ENCODE data around the gene TBL3. TPM values are rescaled to one million over a fixed set of nuclear protein-coding genes. Genes with fewer than 3 reads are reported as not detected.

Gene TBL3
- polyA plus RNA-seq, 1 donor = 32.9 TPM

DNA sequence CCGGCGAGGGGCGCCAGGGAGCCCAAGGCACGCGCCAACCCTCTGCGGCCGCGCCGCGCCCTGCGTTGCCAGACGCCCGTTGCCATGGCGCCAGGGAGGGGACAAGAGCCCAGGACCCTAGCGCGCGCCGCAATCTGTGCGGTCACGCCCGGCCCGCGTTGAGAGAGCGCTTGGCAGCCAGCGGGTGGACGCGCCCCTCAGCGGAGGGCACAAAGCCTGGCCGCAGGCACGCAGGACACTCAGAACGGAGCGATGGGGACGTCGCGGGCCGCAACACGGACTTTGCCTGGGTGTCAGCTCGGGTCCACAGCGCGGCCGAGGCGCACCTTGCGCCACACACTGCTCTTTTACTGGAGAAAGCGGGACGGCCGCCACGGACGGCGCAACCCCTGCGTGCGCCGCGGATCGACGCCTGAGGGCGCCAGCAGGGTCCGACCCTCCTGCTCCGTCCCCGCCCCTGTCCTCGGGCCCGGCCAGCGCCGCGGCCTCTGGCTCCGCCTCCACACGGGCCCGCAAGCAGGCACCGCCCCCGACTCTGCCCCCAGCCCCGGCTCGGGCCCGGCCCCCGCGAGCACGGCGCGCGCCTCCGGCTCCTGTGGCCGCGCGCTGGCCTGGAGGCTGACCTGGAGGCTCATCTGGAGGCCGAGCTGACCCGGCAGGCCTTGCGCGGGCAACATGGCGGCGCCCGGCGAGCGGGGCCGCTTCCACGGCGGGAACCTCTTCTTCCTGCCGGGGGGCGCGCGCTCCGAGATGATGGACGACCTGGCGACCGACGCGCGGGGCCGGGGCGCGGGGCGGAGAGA is 11.9 kb downstream of the TBL3 start, which contains the start of gene GFER:
TSS of gene GFER (plus strand) at position 650 of the 803 bp plus-strand sequence. CDS start at position 676, 26 bp downstream.
- Histone ChIP-seq H3K9me3 (ENCODE audit: control insufficient read depth, low read depth, low read length) (peaks cover 8% of the 10 kb centered on the region), H3K27me3 (ENCODE audit: control insufficient read depth, insufficient read depth, low read length) (peaks cover 48% of the 10 kb centered on the region), H3K4me3 (ENCODE audit: low read length) (peak within 1 kb of the TSS; percentile 60), H3K4me1 (ENCODE audit: control insufficient read depth, insufficient read depth, low read length) (peaks cover 59% of the 10 kb centered on the region), H3K27ac (ENCODE audit: low read length) (peak within 1 kb of the TSS; percentile 64), H3K36me3 (ENCODE audit: control insufficient read depth, insufficient read depth, low read length) (peaks cover 23% of the 10 kb centered on the region)
- WGBS (ENCODE audit: insufficient coverage, low lambda C conversion rate) = no CpG with 5 or more reads among the region's 109 CpGs
- DNase-seq = peak; percentile 89 to 94

DNA sequence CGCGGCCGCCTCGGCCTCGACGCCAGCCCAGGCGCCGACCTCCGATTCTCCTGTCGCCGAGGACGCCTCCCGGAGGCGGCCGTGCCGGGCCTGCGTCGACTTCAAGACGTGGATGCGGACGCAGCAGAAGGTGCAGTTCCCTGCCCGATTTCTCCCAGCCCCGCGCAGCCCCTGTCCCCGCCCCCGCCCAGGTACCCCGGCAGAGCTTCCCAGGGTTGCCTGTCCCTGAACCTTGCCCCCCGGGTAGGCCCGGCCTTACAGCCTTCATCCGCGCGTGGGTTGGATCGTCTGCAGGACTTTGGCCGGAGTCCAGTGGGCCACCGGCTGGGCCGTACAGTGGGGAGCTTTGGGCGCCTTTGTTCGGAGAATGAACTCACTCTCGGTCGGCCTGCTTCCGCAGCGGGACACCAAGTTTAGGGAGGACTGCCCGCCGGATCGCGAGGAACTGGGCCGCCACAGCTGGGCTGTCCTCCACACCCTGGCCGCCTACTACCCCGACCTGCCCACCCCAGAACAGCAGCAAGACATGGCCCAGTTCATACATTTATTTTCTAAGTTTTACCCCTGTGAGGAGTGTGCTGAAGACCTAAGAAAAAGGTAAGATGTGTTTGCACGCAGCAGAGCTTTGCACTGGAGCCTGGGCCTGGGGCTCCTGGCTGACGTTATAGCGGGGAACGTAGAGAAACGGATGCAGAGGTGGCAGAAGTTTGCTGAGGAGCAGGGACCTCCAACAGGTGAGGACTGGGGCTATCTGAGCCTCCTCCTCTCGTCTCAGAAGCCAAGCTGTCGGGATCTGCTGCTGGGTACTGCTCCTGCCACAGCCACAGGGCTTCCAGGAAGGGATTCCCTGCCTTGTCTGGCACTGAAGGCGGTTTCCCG is 12.7 kb downstream of the TBL3 start:
- DNase-seq = peak; percentile 55 to 74
- peaks cover 60% of the 10 kb centered on the region for H3K4me1 ChIP-seq (ENCODE audit: control insufficient read depth, insufficient read depth, low read length)
- peak overlapping the region; percentile 60 for H3K4me3 ChIP-seq (ENCODE audit: low read length)
- H3K9me3 ChIP-seq (ENCODE audit: control insufficient read depth, low read depth, low read length) = peaks cover 8% of the 10 kb centered on the region
- peak overlapping the region; percentile 58 for H3K27ac ChIP-seq (ENCODE audit: low read length)
- H3K27me3 ChIP-seq (ENCODE audit: control insufficient read depth, insufficient read depth, low read length) = peaks cover 51% of the 10 kb centered on the region
- no CpG with 5 or more reads among the region's 58 CpGs for WGBS (ENCODE audit: insufficient coverage, low lambda C conversion rate)
- peaks cover 23% of the 10 kb centered on the region for H3K36me3 ChIP-seq (ENCODE audit: control insufficient read depth, insufficient read depth, low read length)

DNA sequence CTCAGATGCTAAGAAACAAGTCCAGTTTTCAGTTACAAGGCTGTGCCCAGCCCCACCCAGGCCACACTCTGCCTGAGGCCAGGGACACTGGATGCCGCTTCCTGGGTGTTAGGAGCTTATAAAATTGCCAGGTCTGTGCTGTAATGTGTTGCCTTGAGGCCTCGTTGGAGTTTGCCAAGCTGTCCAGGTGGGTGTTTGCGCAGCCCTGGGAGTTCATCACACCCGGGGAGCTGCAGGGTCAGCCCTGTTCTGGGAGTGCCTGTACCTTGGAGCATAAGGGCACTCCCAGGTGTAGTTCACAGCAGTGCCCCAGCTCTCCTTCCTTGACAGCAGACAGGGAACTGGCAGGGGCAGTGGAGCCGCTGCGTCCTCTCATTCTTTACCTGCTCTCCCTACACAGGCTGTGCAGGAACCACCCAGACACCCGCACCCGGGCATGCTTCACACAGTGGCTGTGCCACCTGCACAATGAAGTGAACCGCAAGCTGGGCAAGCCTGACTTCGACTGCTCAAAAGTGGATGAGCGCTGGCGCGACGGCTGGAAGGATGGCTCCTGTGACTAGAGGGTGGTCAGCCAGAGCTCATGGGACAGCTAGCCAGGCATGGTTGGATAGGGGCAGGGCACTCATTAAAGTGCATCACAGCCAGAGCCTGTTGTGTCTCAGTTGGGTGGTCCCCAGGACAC is 13.8 kb downstream of the TBL3 start:
- peaks cover 55% of the 10 kb centered on the region for H3K4me1 ChIP-seq (ENCODE audit: control insufficient read depth, insufficient read depth, low read length)
- H3K9me3 ChIP-seq (ENCODE audit: control insufficient read depth, low read depth, low read length) = peaks cover 7% of the 10 kb centered on the region
- H3K4me3 ChIP-seq (ENCODE audit: low read length) = peak overlapping the region; percentile 60
- no CpG with 5 or more reads among the region's 14 CpGs for WGBS (ENCODE audit: insufficient coverage, low lambda C conversion rate)
- H3K27me3 ChIP-seq (ENCODE audit: control insufficient read depth, insufficient read depth, low read length) = peaks cover 46% of the 10 kb centered on the region
- peak overlapping the region; percentile 58 for H3K27ac ChIP-seq (ENCODE audit: low read length)
- peaks cover 23% of the 10 kb centered on the region for H3K36me3 ChIP-seq (ENCODE audit: control insufficient read depth, insufficient read depth, low read length)
- DNase-seq = peak in 1 of 2 donors; percentile 56

DNA sequence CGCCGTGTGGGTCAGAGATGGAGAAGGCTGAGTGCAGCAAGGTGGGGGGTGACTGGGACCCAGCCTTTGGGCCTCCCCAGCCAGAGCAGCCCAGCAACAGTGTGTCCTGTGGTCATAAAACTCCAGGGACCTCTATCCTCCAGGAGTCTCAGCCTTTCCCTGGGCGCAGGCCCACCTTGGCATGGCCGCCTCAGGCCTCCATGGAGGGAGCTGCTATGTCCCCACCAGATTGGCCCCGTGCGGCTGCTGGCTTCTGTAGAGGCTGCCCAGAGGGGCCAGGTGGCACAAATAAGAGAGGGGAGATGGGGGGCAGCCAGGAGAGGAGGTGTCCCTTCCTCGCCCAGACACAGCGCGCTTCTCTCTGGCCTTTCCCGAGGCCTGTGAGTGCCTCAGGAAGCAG is 15.3 kb downstream of the TBL3 start:
- Histone ChIP-seq H3K27ac (ENCODE audit: low read length) (no peak overlapping the region), H3K27me3 (ENCODE audit: control insufficient read depth, insufficient read depth, low read length) (peaks cover 41% of the 10 kb centered on the region), H3K9me3 (ENCODE audit: control insufficient read depth, low read depth, low read length) (peaks cover 13% of the 10 kb centered on the region), H3K36me3 (ENCODE audit: control insufficient read depth, insufficient read depth, low read length) (peaks cover 23% of the 10 kb centered on the region), H3K4me1 (ENCODE audit: control insufficient read depth, insufficient read depth, low read length) (peaks cover 52% of the 10 kb centered on the region), H3K4me3 (ENCODE audit: low read length) (no peak overlapping the region)
- DNase-seq = no peak
- no CpG with 5 or more reads among the region's 10 CpGs for WGBS (ENCODE audit: insufficient coverage, low lambda C conversion rate)

DNA sequence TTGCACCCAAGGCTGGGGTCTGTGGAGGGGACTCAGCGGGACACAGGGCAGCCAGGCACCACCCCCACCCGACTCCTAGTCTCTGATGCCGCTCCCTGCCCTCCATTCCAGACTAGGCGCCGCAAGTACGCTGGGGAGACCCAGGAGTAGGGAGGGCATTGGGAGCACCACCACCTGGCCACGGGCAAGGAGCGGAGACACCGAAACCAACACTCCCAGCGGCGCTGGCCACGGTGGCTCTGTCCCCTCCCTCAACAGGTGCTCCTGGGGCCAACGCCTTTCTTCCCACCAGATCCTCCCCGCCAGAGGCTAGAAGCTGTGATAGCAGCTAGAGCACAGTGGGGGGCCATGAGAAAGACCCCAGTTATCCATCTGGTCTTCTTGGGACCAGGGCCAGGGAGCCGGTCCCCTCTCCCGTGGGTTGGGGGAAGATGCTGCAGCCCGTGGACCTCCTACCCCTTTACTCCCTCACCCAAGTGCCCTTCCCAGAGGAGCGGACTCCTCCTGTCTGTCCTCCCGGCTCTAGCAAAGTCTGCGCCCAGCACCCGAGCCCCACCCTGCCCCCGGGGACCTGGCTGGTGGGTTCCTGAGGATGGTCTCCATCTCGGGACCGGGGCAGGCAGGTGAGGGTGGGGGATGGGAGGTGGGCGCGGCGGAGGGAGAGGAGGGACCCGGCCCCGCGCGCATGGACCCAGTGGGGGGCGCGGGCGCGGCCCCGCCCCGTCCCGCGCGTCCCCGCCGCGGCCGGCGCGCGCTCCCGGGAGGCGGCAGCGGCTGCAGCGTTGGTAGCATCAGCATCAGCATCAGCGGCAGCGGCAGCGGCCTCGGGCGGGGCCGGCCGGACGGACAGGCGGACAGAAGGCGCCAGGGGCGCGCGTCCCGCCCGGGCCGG is 17.6 kb downstream of the TBL3 start, which contains the start of gene SYNGR3:
TSS of gene SYNGR3 (plus strand) at position 762 of the 892 bp plus-strand sequence. CDS start 133 bp downstream, outside the sequence.
- no peak within 1 kb of the TSS for H3K27ac ChIP-seq (ENCODE audit: low read length)
- DNase-seq = no peak

DNA sequence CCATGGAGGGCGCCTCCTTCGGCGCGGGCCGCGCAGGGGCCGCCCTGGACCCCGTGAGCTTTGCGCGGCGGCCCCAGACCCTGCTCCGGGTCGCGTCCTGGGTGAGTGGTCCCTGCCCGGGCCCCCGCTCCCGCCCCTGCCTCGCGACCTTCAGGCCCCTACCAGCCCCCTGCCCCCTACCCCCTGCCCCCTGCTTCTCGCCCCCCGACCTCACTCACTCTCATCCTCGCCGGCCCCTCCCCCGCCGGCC is 18.2 kb downstream of the TBL3 start:
- WGBS (ENCODE audit: insufficient coverage, low lambda C conversion rate) = no CpG with 5 or more reads among the region's 25 CpGs
- DNase-seq = no peak
- Histone ChIP-seq H3K36me3 (ENCODE audit: control insufficient read depth, insufficient read depth, low read length) (peaks cover 23% of the 10 kb centered on the region), H3K4me3 (ENCODE audit: low read length) (no peak overlapping the region), H3K4me1 (ENCODE audit: control insufficient read depth, insufficient read depth, low read length) (peaks cover 39% of the 10 kb centered on the region), H3K27me3 (ENCODE audit: control insufficient read depth, insufficient read depth, low read length) (peaks cover 30% of the 10 kb centered on the region), H3K9me3 (ENCODE audit: control insufficient read depth, low read depth, low read length) (peaks cover 21% of the 10 kb centered on the region), H3K27ac (ENCODE audit: low read length) (no peak overlapping the region)

More for the DNA sequence above, 17.6 kb downstream of the TBL3 start, which contains the start of gene SYNGR3:
- H3K4me1 ChIP-seq (ENCODE audit: control insufficient read depth, insufficient read depth, low read length) = peaks cover 41% of the 10 kb centered on the region
- peak within 1 kb of the TSS; percentile 33 for H3K4me3 ChIP-seq (ENCODE audit: low read length)
- peaks cover 21% of the 10 kb centered on the region for H3K9me3 ChIP-seq (ENCODE audit: control insufficient read depth, low read depth, low read length)
- peaks cover 23% of the 10 kb centered on the region for H3K36me3 ChIP-seq (ENCODE audit: control insufficient read depth, insufficient read depth, low read length)
- no CpG with 5 or more reads among the region's 67 CpGs for WGBS (ENCODE audit: insufficient coverage, low lambda C conversion rate)
- peaks cover 30% of the 10 kb centered on the region for H3K27me3 ChIP-seq (ENCODE audit: control insufficient read depth, insufficient read depth, low read length)

DNA sequence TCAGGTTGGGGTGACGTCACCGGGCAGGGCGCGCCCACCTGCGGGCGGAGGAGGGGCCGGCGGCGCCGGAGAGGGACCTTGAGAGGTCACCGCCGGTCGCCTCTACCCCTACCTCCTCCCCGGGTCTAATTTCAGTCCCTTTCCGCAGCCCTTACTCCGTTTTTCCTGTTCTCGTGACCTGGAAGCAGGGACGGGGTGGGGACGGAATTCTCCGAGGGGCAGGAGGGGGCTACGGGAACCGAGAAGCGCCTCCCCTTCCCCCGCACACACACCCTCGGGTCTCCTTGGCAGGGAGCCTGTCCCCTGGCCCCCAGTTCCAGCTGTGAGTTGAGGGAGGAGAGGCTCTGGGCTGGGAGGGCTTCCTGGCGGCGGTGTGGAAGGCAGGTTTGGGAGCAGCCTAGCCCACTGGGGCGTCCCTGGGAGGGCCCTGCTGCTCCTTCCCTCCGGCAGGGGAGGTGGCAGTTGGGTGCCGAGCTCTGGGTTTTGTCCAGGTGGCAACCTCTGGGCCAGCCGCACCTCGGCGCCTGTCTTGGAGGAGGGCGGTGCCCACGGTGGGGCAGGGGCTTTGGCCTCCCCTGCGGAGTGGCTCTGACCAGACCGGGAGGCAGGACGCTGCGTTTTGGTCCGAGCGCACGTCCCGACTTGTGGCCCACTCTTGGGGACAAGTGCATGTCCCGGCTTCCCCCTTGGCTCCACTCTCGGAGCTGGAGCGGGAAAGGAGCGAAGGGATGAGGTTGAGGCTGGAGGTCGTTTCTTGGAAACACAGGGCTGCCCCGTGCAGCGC is 18.7 kb downstream of the TBL3 start:
- Histone ChIP-seq H3K36me3 (ENCODE audit: control insufficient read depth, insufficient read depth, low read length) (peaks cover 18% of the 10 kb centered on the region), H3K4me3 (ENCODE audit: low read length) (peak overlapping the region; percentile 33), H3K9me3 (ENCODE audit: control insufficient read depth, low read depth, low read length) (peaks cover 21% of the 10 kb centered on the region), H3K27ac (ENCODE audit: low read length) (no peak overlapping the region), H3K4me1 (ENCODE audit: control insufficient read depth, insufficient read depth, low read length) (peaks cover 33% of the 10 kb centered on the region), H3K27me3 (ENCODE audit: control insufficient read depth, insufficient read depth, low read length) (peaks cover 30% of the 10 kb centered on the region)
- WGBS (ENCODE audit: insufficient coverage, low lambda C conversion rate) = no CpG with 5 or more reads among the region's 50 CpGs
- peak in 1 of 2 donors; percentile 45 for DNase-seq

DNA sequence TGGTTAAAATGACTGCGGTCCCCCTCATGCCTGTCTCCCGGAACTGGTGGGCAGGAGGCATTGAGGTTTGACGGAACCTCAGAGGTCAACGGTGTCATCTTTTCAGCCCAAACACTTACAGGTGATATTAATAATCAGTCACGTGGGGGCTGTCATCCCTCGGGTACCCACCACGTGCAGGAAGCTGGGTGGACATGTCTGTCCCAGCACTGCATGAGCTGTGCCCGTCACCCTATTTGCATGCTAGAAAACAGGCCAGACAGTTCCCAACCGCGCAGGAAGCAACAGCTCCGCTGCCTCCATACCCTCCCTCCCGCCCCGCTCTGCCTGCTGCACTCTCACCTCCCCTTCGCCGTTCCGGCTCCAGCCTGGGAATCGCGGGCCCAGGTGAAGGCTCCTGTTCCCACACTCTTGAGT is 19.3 kb downstream of the TBL3 start:
- H3K9me3 ChIP-seq (ENCODE audit: control insufficient read depth, low read depth, low read length) = peaks cover 21% of the 10 kb centered on the region
- peaks cover 27% of the 10 kb centered on the region for H3K4me1 ChIP-seq (ENCODE audit: control insufficient read depth, insufficient read depth, low read length)
- H3K4me3 ChIP-seq (ENCODE audit: low read length) = no peak overlapping the region
- H3K27me3 ChIP-seq (ENCODE audit: control insufficient read depth, insufficient read depth, low read length) = peaks cover 30% of the 10 kb centered on the region
- DNase-seq = peak in 1 of 2 donors; percentile 26
- H3K36me3 ChIP-seq (ENCODE audit: control insufficient read depth, insufficient read depth, low read length) = peaks cover 12% of the 10 kb centered on the region
- no CpG with 5 or more reads among the region's 18 CpGs for WGBS (ENCODE audit: insufficient coverage, low lambda C conversion rate)
- no peak overlapping the region for H3K27ac ChIP-seq (ENCODE audit: low read length)

DNA sequence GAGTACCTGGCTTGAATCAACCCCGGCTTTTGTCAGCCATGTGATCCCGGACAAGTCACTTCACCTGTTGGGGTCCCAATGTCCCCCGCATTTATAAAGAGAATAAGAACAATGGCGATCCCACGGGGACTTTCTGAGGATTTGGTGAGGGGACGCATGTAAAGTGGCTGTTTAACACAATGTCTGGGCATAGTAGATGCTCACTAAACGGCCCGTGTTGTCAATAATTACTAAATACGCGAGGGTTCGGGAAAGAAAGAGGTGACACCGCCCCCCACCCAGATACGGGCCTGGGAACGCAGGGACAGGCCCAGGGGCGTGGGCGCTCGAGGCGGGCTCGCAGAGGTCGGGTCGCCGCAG is 19.7 kb downstream of the TBL3 start:
- no CpG with 5 or more reads among the region's 22 CpGs for WGBS (ENCODE audit: insufficient coverage, low lambda C conversion rate)
- Histone ChIP-seq H3K9me3 (ENCODE audit: control insufficient read depth, low read depth, low read length) (peaks cover 21% of the 10 kb centered on the region), H3K4me3 (ENCODE audit: low read length) (no peak overlapping the region), H3K27me3 (ENCODE audit: control insufficient read depth, insufficient read depth, low read length) (peaks cover 30% of the 10 kb centered on the region), H3K27ac (ENCODE audit: low read length) (no peak overlapping the region), H3K4me1 (ENCODE audit: control insufficient read depth, insufficient read depth, low read length) (peaks cover 25% of the 10 kb centered on the region), H3K36me3 (ENCODE audit: control insufficient read depth, insufficient read depth, low read length) (peaks cover 7% of the 10 kb centered on the region)
- DNase-seq = no peak
